Measurements from ENCODE around the gene ZNF236.

Gene ZNF236

DNA sequence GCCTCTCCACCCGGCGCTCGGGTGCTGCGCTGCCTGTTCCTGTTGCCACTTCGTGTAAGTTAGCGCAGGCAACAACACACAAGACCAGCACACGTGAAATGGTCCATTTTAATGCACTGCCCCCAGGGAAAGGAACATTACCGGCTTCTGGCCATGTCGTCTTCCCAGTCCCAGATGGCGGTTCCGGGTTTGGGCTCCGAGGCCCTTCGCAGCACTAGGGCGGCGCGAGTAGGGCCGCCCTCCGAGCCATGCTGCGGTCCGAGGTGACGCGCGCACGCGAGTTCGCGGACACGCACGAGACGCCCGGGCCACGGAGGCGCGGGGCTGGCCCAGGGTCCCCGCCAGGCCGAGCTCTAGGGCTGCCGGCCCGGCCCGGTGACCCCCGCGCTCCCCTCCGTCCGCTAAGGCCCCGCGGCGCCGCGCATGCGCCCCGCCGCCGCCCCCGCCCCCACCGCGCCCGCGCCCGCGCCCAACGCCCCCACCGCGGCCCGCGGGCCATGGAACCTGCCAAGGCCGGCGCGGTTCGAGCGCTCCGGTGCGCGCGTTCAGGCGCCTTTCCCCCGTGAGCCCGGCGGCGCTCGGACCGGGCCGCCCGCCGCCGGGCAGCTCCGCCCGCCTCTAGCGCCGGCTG lies 367 bp upstream of the ZNF236 start:
- peak; percentile 35 for DNase-seq (ENCODE audit: low read depth)

DNA sequence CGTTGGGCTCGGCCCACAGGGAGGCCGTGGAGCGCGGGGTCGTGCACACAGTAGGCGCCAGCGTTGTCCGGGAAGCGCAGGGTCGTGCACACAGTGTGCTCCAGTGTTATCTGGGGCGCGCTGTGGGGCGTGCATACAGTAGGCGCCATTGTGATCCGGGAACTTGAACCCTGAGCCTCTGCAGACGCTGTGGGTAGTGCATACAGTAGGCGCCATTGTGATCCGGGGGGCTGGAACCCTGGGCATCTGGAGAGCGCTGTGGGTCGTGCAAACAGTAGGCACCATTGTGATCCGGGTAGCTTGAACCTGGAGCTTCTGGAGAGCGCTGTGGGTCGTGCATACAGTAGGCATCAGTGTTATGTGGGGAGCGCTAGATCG lies 793 bp downstream of the ZNF236 start:
- DNase-seq (ENCODE audit: low read depth): no peak

DNA sequence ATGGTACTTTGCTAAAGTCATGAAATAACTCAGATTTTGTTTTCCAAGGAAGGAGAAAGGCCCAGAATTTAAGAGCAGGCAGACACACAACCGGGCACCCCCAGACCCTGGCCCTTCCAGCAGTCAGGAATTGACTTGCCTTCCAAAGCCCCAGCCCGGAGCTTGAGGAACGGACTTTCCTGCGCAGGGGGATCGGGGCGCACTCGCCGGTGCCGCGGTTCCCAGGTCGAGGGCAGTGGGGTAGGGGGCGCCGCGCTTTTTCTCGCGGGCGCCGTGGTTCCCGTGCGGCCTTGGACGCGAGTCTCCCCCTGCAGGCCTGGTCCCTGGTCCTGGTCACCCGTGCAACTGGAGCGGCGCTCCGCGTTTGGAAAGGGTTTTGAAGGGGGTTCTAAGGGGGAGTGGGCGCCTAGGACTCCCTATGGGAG lies 1.2 kb downstream of the ZNF236 start:
- DNase-seq (ENCODE audit: low read depth): no peak

DNA sequence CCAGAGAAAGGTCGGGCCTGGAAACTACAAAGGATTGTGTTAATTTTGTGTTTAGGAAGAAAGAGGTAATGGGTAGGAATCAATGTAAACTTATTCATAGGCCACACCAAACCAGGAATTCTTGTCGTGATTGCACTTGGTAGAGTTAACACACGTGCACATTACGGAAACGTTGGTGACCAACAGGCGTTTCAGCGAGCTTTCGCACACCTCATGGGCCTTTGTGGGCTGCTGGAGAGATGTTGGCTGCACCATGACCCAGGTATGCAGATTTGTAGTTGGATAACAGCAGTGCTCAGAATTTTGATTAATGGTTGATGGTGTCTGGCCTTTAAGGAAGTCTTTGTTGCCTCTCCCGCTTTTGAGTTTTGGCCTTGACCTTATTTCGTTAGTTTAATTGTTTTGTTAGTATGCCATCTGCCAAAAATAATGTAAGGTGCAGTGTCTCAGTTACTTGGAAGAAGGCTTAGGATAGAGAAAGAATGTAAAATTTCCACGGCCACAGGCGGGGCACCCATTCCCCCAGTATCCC lies 1.9 kb downstream of the ZNF236 start:
- no peak for DNase-seq (ENCODE audit: low read depth)

DNA sequence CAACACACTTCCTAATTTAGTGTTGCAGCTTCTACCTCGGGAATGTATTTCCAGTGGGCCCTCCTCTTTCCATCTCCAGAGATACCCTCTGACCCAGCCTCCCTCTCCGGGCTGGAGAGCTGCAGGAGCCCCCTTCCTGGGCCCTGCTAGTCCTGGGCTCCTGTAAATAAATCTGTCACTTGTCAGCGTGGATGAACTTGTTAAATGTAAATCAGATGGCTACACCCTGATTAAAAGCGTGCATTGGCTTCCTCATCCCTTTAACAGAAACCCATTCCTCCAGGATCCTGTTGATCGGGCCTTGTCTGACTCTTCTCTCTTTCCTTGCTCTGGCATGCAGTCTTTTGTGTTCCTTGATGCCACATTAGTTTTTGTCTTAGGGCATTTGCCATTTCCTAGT lies 2.4 kb downstream of the ZNF236 start:
- DNase-seq (ENCODE audit: low read depth): no peak

DNA sequence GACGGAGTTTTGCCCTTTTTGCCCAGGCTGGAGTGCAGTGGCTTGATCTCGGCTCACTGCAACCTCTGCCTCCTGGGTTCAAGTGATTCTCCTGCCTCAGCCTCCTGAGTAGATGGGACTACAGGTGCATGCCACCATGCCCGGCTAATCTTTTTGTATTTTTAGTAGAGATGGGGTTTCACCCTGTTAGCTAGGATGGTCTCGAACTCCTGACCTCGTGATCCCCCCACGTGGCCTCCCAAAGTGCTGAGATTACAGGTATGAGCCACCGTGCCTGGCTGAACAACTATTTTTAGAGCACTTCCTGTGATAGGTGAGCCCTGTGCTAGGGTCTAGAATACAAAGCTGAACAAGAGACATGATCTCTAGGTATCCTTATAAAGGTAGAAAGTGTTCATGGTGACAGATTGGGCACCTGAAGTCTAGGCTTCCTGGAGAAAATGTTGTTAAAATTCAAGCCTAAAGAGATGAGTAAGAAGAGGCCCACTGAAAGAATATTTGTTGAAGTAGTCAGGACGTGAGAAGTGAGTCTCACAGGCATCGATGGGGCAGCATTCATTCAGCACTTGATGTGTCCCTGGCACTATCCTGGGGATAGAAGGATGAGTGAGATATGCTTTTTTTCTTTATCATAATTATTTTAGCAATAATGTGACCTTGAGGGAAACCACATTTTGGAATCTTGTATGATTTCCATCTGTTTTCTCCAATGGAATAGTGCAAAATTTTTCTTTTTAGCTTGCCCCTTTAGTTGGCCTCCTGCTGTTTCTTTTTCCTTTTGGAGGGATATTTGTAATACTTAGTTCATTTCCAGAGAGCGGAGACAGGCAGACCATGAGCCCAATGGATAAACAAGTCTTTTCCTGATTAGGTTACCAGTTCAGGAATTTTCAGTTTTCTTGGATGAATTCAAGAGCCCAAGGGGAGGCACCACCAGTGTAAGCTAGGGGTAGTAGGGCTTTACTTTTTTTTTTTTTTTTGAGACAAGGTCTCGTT lies 5.1 kb downstream of the ZNF236 start:
- no peak for DNase-seq (ENCODE audit: low read depth)

DNA sequence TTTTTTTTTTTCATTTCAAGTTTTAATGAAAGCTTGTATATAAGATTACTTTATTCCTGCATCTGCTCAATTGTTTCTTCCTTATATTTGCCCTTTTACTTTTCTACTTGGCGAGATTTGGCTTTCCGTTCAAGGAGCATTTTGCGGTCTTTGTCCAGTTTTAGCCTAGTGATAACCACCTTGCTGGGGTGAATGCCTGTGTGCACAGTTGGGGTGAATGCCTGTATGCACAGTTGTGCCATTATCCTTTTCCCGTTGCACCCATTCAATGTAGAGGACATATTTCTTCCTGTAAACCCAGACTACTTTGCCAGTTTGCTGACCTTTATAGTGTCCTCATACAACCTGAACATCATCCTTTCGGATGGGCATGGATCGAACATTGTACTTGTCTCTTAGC lies 12.0 kb downstream of the ZNF236 start:
- DNase-seq (ENCODE audit: low read depth): no peak

DNA sequence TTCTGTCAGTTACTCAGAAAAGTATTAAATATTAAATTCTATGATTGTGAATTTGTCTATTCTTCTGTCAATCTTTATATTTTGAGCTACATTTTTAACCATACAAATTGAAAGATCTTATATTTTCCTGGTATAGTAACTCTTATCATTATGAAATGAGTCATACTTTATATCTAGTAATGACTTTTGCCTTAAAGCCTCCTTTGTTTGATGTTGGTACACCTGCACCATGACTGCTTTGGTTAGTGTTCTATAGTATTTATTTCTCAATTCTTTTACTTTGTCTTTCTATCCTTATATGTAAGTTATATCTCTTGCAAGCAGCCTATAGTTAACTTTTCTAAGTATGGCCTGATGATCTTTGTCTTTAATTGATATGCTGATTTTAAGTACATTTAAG lies 13.0 kb downstream of the ZNF236 start:
- no peak for DNase-seq (ENCODE audit: low read depth)

DNA sequence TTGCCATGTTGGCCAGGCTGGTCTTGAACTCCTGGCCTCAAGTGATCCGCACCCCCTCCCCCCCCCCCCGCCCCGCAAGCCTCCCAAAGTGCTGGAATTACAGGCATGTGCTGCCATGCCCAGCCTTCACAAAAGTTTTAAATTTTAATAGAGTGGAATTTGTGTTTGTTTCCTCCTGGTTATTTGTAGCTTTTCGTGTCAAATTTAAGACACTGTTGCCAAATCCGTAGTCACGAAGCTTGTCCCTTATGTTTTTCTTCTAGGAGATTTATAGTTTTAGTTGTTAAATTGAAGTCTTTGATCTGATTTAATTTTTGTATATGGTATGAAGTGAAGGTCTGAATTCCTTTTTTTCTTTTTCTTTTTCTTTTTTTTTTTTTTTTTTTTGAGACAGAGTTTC lies 14.7 kb downstream of the ZNF236 start:
- DNase-seq (ENCODE audit: low read depth): no peak

DNA sequence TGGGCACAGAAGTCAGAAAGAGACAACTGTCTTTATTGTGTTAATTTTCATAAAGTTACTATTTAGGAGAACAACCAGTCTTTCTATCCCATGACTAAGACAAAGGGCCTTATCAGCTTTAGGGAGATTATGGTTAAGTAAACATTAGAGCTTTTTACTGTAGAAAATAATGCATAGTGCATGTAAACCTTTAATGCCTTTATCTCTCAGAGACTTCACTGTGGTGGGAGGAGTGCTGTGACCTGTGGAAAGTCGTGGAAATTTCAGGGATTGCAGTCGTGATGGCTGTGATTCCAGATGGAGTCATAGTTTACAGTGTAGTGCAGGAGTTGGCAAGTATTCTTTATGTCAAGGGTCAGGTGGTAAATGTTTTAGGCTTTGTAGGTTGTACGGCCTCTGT lies 15.8 kb downstream of the ZNF236 start:
- DNase-seq (ENCODE audit: low read depth): no peak

DNA sequence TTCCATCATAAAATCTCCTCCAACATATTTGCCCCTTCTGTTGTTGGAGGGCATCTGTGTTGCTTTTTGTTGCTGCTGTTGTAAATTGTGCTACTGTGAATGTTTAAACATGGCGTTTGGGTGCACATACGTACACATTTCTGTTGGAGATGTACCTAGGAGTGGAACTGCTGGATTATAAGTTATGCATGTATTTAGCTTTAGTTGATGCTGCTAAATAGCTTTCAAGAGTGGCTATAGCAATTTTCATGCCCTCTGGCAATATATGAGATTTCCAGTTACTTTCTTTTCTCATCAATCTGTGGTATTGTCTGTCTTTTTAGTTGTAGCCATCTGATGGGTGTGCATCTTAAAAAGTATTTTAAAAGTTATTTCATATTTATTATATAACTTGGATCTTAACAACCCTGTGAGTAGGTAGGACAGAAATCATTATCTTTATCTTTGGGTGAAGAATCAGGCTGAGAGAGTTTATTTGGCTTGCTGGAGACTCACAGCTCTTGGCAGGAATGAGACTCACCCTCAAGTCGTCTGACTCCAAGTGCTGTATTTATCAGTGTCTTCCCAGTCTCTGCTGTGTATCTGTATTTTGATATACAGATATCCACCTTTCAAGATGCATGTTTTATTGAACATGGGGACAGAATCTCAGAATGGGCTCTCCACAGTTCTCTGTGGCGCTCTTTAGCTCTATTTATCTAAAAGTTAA lies 16.9 kb downstream of the ZNF236 start:
- no peak for DNase-seq (ENCODE audit: low read depth)

DNA sequence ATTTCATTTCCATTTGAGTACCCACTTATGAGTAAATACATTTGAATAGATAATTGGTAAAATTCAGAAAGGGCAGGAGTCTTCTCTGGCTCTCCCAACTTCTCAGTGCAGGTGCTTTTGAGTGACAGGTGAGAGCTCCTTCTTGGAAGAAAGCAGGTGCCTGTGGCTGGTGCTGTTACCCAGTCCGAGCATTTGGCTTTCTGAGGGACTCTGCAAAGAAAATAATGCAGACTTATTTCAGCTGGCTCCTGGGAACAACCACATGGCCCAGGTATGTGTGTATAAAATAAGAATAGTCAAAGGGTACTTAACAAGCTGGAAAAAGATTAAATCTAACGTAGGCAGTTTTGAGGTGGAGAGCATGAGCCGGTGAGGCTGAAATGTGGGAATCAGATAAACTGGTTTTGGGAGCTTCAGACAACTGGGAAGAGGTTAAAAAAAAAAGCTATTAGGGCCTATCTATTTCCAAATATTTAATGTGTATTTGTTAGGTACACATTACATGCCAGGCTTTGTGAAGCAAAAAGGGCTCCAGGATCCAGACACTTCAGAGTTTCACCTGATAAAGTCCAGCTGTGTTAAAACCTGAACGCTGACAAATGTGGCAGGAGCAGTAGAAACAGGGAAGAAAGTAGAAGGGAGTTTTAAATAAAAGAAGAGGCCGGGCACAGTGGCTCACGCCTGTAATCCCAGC lies 20.6 kb downstream of the ZNF236 start:
- DNase-seq (ENCODE audit: low read depth): no peak

DNA sequence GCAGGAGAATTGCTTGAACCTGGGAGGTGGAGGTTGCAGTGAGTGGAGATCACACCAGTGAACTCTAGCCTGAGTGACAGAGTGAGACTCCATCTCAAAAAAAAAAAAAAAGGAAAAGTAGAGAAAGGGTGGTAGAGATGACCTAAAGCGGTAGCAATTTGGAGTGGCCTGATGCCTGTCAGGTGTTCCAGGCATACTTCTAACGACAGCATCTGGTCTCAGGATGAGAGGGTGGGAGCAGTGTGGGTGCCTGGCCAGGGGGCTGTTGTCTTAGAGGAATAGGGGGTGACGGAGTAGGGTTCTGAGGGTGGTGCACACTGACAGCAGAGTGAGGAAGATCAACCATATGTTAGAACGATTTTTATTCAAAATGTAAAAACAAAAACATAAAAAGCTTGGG lies 21.8 kb downstream of the ZNF236 start:
- DNase-seq (ENCODE audit: low read depth): no peak

DNA sequence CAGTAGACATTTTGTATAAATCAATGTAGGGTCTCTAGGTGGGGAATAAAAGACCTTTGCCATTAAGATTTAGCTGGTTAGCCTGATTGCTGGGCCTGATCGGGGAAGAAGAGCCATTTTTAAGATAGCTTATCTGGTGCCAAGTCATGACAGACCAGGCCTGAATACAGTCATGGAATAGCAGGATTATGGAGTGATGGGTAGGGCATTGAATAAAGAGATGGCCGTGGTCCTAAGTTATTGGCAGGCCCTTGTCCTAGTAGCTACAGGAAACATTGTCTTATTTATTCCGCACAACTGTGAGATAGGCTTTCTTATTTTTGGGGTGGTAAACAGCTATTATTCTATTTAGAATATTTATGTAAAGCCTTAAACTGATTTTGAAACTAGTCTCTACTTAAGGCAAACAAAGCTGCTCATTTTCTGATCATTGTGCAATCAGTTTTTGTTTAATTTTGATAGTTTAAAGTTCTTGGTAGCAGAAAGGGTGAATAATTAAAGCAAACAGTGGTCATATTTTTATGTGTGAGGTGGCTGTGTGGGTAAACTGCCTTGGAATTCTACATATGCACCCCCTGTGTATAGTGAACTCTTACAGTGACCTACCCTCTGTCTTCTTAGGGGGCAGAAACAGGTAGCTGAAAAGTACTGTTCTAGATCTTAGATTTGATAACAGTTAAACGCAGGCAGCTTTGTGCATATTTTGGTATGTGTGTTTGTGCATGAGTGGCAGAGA lies 22.6 kb downstream of the ZNF236 start:
- DNase-seq (ENCODE audit: low read depth): no peak

DNA sequence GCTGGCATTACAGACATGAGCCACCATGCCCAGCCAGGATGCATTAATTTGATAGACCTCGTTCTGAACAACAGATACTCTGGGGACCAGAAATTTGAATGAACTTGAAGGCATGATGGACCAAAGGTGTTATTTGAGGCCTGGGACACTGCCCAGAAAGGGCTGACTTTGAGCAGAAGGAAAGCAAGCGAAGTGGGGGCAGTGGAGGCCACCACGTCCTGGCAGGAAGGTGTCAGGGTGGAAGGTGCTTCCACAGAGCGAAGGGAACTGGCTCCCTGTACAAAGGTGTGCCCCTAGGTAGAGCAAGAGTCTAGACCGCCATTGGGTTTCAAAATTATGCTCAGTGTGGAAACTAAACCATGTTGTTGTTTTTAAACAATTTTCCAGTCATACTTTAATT lies 23.9 kb downstream of the ZNF236 start:
- DNase-seq (ENCODE audit: low read depth): no peak

DNA sequence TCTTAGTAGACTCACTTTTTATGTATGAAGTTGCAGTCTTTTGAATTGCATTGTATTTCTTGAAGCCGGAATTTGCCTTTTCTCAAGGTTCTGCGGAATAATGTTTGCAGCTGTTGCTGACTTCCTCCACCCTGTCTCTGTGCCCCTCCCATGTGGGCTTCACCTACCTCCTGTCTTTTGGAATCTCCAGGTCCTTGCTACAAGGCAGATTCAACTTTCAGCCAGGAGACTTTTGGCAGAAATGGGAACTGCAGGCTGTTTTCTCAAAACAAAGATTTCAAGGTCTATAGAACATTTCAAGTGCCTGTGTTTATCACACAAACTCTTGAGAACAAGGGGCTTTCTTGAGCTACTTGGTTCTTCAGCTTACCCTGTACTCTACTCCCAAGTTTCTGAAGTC lies 25.6 kb downstream of the ZNF236 start:
- no peak for DNase-seq (ENCODE audit: low read depth)

DNA sequence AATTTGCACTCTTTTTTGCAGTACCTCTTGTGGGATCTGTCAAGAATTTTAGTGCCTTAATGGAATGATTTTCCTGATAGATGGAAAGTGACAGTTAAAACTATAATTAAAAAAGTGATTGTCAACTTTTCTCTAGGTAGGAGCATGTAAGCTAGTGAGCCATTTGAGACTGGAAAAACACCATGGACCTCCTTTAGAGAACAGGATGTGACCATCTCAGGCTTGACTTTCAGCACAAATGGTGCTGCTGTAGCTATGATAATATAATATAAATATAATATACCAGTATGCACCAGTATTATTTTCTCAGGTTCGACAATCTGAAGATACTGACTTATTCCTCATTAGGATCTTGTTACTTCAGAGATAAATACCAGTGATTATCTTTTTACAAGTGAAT lies 27.8 kb downstream of the ZNF236 start:
- no peak for DNase-seq (ENCODE audit: low read depth)

DNA sequence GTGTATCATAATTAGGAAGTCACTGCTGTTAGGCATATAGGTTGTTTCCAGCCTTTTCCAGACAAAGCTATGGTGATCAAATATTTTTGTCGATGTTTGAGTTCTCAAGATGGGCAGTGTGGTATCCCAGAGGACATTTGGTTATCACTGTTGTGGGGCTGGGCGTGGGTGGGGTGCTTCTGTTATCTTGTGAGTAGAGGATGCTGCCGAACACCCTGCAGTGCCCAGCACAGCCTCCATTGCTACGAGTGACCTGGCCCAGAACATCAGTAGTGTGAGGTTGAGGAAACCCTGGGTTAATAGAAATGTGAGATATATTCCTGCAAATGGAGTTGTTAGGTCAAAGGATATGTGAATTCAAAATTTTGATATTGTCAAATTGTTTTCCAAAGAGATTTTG lies 33.2 kb downstream of the ZNF236 start:
- no peak for DNase-seq (ENCODE audit: low read depth)

DNA sequence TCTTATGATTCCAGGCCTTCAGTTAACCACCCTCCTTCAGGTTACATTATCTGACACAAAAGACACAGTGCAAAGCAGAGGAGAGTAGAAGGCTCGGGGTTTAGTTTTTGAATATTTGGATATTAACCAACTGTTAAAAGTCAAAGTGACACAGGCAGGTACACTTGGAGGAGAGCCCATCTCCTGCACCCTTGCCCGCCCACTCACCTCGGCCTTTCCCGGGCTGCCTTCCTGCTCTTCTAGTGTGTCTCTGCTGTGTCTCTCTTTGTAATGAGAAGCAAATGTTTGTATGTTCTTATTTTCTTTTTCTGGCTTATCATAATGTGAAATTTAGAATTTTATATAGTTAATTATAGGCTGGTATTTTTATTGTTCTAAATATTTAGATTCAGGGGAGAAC lies 35.1 kb downstream of the ZNF236 start:
- no peak for DNase-seq (ENCODE audit: low read depth)

DNA sequence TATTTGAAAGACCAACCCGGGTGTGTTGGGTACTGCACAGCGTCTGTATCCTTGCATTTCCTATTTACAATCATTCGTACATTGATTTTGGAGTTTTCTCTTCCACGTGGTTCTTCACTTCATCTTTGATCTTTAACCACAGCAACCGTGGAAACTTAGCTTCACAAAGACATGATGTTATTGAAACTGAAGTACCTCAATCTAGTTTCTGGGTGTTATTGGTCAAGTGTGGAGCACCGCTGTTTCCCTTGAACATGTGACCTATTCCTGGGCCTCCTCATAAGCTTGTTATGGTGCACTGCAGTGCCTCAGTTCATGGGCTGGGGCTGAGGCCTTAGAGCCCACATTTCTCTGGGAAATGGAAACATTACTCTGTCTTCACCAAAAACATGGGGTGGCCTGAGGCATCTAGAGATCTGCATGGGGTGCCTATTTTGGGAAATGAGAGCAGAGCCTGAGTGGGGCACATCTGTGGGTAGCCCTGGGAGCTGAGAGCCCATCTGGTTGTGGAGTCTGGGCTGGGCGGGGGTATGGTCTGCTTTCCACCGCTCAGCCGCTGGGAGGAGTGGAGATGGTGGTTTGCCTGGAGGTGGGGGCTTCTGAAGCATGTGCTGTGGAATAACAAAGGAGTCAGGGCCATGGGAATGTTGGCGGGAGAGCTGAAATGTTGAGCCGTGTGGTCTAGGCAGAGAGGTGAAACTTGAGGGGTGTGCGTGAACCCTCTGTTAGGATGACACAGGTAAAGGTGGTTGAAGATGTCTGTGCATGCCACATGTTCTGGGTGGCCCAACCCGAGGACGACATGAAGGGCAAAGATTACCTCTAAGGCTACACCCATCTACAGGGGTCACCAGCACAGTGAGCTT lies 37.4 kb downstream of the ZNF236 start:
- no peak for DNase-seq (ENCODE audit: low read depth)

All from stimulated activated CD8-positive, alpha-beta memory T cell treated with anti-CD3 and anti-CD28 coated beads, Interleukin-4, amount 100 ng/mL, for 24 hours (primary cell).